ENCODE results near the gene VAV3.
"Not testable (repeated sequence)": the region's sequence is repeated elsewhere in the genome, so short reads cannot be mapped to it uniquely, and the experiment has no call there.

VAV3 gene

GRCh38 chr1:107726860-107727259 lies 238.1 kb downstream of the VAV3 start:
- no peaks in the 10 kb centered on the region for H3K79me2 ChIP-seq (ENCODE audit: control insufficient read depth, low read length)
- H4K20me1 ChIP-seq (ENCODE audit: control insufficient read depth, insufficient read depth, low read depth, low read length) = no peaks in the 10 kb centered on the region
- no peak overlapping the region for H3K27ac ChIP-seq (ENCODE audit: low read depth, low read length)
- no peaks in the 10 kb centered on the region for H3F3A ChIP-seq (ENCODE audit: control insufficient read depth, insufficient read depth)
- H3K4me3 ChIP-seq (ENCODE audit: low read length) = no peak overlapping the region
- no peaks in the 10 kb centered on the region for H3K4me1 ChIP-seq (ENCODE audit: control insufficient read depth, low read length)
- no peaks in the 10 kb centered on the region for H3K9me3 ChIP-seq (ENCODE audit: control insufficient read depth, insufficient read depth, low read length)
- no peaks in the 10 kb centered on the region for H3K9me2 ChIP-seq (replicated peaks; ENCODE audit: control insufficient read depth, low read length)
- no peaks in the 10 kb centered on the region for H3K36me3 ChIP-seq (ENCODE audit: control insufficient read depth, low read length)
- no peak for TF ChIP-seq EZH2phosphoT487 (IDR thresholded peaks at IDR 0.05; ENCODE audit: borderline replicate concordance, low read length)
- no peak for TF ChIP-seq CTCF (IDR thresholded peaks at IDR 0.05; ENCODE audit: low read depth, low read length, poor library complexity, severe bottlenecking)
- no peaks in the 10 kb centered on the region for H3K27me3 ChIP-seq (ENCODE audit: control insufficient read depth, low read length)
- H3K4me2 ChIP-seq (ENCODE audit: low read length) = no peak overlapping the region

GRCh38 chr1:107724648-107725047 lies 240.3 kb downstream of the VAV3 start:
- Histone ChIP-seq H3K27ac (ENCODE audit: low read depth, low read length) (no peak overlapping the region), H3K4me3 (ENCODE audit: low read length) (no peak overlapping the region), H3K4me2 (ENCODE audit: low read length) (no peak overlapping the region), H4K20me1 (ENCODE audit: control insufficient read depth, insufficient read depth, low read depth, low read length) (no peaks in the 10 kb centered on the region), H3K27me3 (ENCODE audit: control insufficient read depth, low read length) (no peaks in the 10 kb centered on the region), H3K9me2 (replicated peaks; ENCODE audit: control insufficient read depth, low read length) (no peaks in the 10 kb centered on the region), H3K79me2 (ENCODE audit: control insufficient read depth, low read length) (no peaks in the 10 kb centered on the region), H3F3A (ENCODE audit: control insufficient read depth, insufficient read depth) (no peaks in the 10 kb centered on the region), H3K9me3 (ENCODE audit: control insufficient read depth, insufficient read depth, low read length) (no peaks in the 10 kb centered on the region), H3K36me3 (ENCODE audit: control insufficient read depth, low read length) (no peaks in the 10 kb centered on the region), H3K4me1 (ENCODE audit: control insufficient read depth, low read length) (no peaks in the 10 kb centered on the region)
- TF ChIP-seq EZH2phosphoT487 (IDR thresholded peaks at IDR 0.05; ENCODE audit: borderline replicate concordance, low read length) = no peak
- TF ChIP-seq CTCF (IDR thresholded peaks at IDR 0.05; ENCODE audit: low read depth, low read length, poor library complexity, severe bottlenecking) = no peak

- not testable (repeated sequence) for H3K9me3 ChIP-seq (ENCODE audit: control insufficient read depth, insufficient read depth, low read length); H3F3A ChIP-seq (ENCODE audit: control insufficient read depth, insufficient read depth); H3K4me3 ChIP-seq (ENCODE audit: low read length); H3K9me2 ChIP-seq (replicated peaks; ENCODE audit: control insufficient read depth, low read length); H3K79me2 ChIP-seq (ENCODE audit: control insufficient read depth, low read length); H3K27ac ChIP-seq (ENCODE audit: low read depth, low read length); H3K4me2 ChIP-seq (ENCODE audit: low read length); H3K36me3 ChIP-seq (ENCODE audit: control insufficient read depth, low read length); H4K20me1 ChIP-seq (ENCODE audit: control insufficient read depth, insufficient read depth, low read depth, low read length); H3K27me3 ChIP-seq (ENCODE audit: control insufficient read depth, low read length); H3K4me1 ChIP-seq (ENCODE audit: control insufficient read depth, low read length)
Observed at GRCh38 chr1:107720210-107720609, 244.8 kb downstream of the VAV3 start.

- Histone ChIP-seq H3K9me2 (replicated peaks; ENCODE audit: control insufficient read depth, low read length) (no peaks in the 10 kb centered on the region), H3K79me2 (ENCODE audit: control insufficient read depth, low read length) (no peaks in the 10 kb centered on the region), H3K4me3 (ENCODE audit: low read length) (no peak overlapping the region), H3K4me1 (ENCODE audit: control insufficient read depth, low read length) (no peaks in the 10 kb centered on the region), H3K36me3 (ENCODE audit: control insufficient read depth, low read length) (no peaks in the 10 kb centered on the region), H3K27ac (ENCODE audit: low read depth, low read length) (no peak overlapping the region), H3F3A (ENCODE audit: control insufficient read depth, insufficient read depth) (no peaks in the 10 kb centered on the region), H3K4me2 (ENCODE audit: low read length) (no peak overlapping the region), H4K20me1 (ENCODE audit: control insufficient read depth, insufficient read depth, low read depth, low read length) (no peaks in the 10 kb centered on the region), H3K27me3 (ENCODE audit: control insufficient read depth, low read length) (no peaks in the 10 kb centered on the region), H3K9me3 (ENCODE audit: control insufficient read depth, insufficient read depth, low read length) (0 out of 2 replicates have a peak, but pooled peaks cover 3% of the 10 kb centered on the region)
- TF ChIP-seq CTCF (IDR thresholded peaks at IDR 0.05; ENCODE audit: low read depth, low read length, poor library complexity, severe bottlenecking) (no peak), EZH2phosphoT487 (IDR thresholded peaks at IDR 0.05; ENCODE audit: borderline replicate concordance, low read length) (no peak)
Observed at GRCh38 chr1:107710005-107710404, 255.0 kb downstream of the VAV3 start.
